ENCODE data around the gene SLC11A2.
"Not testable (repeated sequence)": the region's sequence is repeated elsewhere in the genome, so short reads cannot be mapped to it uniquely, and the experiment has no call there.

Gene SLC11A2

DNA sequence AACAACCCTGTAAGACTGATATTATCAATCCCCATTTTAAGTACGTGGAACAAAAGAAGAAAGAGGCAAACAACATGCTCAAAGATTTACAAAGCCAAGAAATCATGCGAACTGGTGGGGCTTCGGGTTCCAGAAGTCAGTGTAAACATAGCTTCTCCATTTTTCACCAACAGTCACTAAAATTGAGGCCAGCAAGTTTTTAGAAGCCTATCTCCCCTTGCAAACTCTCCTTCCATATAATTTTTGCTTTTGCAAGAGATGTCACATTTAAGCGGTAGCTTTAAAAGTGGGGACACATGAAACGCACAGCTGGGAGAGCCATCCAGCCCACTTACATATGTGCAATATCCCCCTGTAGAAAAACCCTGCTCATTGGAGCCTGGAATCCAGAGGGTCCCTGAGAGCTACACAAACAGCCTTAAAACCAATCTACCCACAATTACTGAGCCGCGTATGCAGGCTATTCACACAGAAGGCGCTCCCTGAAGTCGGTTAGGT, 797 bp downstream of the SLC11A2 start:
- DNase-seq (ENCODE audit: low read depth), result no peak

DNA sequence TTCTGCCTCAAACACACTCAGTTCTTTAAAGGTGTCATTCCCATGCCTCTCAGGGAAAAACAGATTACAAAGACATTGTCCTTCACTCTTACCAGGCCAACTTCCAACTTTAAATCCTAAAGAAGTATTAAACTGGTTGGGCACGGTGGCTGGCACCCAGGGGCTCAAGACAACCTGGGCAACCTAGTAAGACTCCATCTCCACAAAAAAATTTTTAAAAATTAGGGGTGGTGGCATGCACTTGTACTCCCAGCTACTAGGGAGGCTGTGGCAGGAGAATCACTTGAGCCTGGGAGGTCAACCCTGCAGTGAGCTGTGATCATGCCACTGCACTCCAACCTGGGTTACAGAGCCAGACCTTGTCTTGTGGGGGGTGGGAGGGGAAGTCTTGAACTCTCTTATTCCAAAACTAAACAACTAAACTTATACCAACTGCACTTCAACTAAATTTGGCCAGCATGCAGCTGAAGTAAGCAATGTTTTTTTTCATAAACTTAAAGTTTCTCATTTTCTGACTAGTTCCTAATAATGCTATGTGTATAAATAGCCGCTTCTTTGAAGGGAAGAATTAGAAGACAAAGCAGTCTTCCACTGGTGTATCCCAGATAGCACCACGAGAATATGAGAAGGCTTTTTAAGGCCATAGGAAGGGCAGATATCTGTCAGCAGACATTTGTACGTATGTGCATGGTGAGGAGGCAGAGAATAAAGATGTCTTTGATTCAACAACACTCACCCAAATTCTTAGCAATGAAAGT, 2.4 kb downstream of the SLC11A2 start:
- no peak for DNase-seq (ENCODE audit: low read depth)

DNA sequence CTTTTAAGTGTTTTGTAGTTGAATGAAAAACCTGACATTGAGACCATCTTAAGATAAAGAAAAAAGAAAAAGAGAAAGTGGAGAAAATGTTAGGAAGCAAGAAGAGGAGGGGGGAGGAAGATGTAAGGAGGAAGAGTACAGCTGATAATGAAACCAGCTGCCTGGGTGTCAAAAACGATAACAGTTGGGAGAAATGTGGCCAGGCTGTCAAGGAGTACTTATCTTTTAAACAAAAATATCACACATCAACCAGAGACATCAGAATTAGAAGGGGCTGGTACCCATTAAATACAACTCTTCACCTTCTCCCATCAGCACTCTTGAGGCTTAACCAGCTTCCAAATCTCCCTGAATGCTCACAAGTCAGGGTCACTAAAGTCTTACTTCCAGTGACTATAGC, 4.5 kb downstream of the SLC11A2 start:
- no peak for DNase-seq (ENCODE audit: low read depth)

DNA sequence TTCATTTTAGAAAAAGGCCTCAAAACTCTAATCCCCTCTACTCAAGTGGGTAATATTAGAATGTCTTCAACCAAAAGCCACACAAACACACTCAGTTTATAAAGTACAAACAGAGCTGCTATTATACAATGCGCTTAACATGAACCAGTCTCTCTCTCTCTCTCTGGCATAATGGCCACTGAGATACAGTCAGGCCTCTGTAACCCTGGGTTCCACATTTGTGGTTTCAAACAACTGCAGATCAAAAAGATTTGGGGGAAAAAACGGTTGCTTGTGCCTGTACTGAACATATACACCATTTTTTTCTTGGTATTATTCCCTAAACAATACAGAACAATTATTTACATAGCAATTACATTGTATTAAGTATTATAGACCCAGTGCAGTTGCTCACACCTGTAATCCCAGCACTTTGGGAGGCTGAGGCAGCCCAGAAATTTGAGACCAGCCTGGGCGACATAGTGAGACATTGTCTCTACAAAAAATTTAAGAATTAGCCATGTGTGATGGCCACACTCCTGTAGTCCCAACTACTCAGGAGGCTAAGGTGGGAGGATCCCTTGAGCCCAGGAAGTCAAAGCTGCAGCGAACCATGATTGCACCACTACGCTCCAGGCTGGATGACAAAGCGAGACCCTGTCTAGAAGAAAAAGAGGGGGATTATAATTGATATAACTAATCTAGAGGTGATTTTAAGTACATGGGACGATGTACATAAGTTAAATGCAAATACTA, 5.6 kb downstream of the SLC11A2 start:
- no peak for DNase-seq (ENCODE audit: low read depth)

DNA sequence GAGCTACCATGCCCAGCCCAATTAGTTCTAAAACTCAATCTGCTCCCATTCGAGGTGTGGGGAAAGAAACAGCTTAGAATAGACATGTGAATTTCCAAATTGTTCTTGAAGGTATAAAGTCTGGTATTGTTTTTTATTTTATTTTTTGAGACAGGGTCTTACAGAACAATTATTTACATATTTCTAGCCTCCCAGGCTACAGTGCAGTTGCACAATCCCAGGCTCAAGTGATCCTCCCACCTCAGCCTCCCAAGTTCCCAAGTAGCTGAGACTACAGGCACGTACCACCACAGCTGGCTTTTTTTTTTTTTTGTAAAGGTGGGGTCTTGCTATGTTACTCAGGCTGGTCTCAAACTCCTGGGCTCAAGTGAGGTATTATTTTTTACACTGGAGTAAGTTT, 6.3 kb downstream of the SLC11A2 start:
- no peak for DNase-seq (ENCODE audit: low read depth)

DNA sequence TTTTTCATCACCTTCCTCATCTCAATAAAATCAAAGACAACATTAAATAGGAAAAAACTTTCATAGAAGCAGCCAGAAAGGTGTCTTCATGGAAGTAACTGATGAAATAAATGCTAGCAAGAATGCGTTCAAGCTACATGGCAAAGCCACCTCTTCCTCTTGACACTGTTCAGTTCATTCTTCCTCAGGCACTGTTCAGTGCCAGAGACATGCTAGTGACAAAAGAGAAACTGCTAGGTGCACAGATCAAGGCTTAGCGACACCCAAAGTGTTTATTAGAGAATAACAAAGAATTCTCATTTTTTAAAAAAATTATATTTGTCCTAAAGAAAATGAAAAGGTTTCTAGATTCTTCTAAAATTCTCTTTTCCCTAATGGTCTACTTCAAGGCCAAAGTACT, 7.2 kb downstream of the SLC11A2 start:
- no peak for DNase-seq (ENCODE audit: low read depth)

DNA sequence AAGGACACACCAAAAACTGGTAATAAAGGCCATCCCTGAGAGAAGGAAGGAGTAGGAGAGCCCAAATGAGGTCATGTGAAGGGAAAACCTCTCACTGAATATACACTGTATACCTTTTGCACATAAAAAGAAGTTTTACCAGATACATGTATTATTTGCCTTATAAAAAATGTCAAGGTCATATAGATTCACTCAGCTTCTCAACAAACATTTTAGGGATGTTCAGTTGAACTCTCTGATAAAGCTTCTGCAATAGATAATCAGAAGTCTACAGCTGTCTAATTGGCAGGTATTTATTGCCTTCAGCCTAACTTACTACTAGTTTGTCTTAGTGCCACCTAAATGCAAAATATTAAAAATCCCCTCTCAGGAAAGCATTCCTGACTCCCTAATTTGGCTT, 8.7 kb downstream of the SLC11A2 start:
- DNase-seq (ENCODE audit: low read depth), result no peak

DNA sequence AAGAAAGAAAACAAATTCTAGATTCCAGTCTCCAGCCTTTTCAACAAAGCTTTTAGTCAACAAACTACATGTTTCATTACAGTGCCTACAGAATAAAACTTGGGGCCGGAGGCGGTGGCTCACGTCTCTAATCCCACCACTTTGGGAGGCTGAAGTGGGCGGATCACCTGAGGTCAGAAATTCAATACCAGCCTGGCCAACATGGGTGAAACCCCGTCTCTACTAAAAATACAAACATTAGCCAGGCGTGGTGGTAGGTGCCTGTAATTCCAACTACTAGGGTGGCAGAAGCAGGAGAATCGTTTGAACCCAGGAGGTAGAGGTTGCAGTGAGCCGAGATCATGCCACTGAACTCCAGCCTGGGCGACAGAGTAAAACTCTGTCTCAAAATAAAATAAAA, 11.7 kb downstream of the SLC11A2 start:
- DNase-seq (ENCODE audit: low read depth), result not testable (repeated sequence)

DNA sequence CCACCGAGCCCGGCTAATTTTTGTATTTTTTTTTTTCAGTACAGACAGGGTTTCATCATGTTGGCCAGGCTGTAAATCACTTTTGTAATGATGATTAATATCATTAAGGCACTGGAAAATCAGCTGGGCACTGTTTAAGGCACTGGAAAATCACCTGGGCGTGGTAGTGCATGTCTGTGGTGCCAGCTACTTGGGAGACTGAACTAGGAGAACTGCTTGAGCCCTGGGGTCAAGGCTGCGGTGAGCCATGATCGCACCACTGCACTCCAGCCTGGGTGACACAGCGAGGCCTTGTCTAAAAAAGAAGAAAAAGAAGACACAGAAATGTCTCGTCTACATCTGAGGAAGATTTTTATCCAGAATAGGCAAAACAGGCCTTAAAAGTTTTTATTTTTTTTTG, 12.7 kb downstream of the SLC11A2 start:
- DNase-seq (ENCODE audit: low read depth), result no peak

DNA sequence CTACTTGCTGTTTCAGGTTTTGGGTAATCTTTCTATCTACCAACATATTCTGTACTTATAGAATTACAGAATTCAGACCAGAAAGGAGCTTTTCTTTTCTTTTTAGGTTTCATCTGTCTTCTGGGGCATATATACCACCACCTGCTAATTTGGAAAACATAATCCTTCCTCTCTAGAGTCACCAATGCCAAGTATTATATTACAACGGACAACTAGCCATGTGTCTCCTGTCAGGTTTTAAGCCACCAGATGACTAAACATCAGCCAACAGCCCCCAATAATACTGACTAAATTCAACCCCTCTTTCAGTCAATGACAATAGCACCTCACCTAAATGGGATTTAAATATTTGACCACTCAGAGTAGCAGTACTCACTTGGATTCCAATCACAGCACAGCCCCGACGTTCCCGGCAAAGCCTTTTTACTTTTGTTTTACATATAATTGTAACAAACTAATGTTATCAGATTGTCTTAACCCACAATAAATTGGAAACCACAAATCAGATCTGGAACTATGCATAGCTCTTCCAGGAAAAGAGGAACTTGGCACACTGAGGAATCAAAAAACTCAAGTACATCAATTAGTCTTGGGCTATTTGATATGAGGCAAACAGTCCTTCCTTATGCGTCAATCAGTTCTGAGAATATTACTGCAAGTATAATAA, 13.5 kb downstream of the SLC11A2 start:
- DNase-seq (ENCODE audit: low read depth), result no peak

DNA sequence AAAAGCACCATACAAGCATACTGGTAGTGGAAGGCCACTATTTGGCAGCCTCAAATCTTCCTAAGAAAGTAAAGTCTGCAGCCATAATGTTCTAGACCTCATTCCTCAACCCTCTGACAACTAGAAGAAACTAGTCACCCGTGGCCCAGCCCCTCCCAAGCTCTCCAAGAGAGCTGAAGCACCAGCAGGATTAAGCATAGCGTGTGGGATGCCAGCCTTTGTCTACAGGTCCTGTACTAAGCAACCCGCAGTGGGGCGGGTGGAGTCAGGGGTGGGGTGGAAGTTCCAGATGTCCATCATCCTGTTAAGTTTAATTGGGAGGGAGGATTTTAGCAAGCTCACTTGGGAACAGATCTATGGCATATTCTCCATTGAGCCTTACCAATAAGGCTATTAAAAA, 14.2 kb downstream of the SLC11A2 start:
- DNase-seq (ENCODE audit: low read depth), result no peak

DNA sequence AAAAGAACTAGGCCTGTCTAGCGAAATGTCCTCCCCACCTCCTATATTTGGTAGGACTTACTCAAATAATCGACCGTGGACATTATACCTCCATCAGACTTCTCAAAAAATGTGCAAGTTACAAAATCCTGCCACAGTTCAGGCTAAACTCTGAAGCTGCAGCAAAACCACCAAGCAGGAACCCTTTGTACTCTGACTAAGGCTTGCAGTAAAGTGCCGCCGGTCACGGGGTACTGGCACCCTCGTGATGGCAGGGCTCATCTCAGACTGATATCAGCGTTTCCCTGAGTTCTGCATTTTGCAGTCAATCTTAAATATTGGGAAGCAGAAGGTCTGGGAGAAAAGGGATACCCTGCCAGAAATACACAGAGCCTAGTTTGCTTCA, 17.1 kb downstream of the SLC11A2 start:
- DNase-seq (ENCODE audit: low read depth), result no peak

DNA sequence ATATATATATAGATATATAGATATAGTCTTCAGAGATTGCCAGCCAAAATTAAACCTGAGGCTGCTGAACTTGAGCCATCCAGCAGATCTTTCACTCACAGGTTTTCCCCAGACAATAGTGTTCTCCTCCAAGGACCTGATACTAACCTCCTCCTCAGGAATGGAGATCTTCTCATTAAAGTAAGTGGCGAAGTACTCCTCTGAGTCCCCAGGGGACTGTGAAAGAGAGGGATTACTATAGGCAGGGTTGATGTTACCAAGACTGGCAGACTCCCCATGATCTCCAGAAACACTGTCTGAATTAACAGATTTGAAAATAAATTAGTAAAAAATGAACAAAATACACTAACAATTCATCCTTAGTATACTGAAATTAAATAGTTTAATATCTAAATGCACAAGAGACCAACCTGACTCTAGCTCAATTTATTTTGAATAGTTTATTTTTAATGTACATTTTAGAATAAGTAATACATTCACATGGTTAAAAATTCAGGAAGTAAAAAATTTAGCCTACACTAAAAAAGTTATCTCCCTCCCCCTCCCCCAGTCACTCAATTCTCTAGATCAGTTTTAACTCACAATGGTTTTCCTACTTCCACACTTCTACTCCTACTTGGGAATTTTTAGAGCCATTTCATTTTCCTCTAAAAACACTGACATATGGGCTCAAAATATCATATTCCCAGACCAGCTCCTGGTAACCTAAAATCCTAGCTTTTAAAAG, 17.7 kb downstream of the SLC11A2 start:
- DNase-seq (ENCODE audit: low read depth), result no peak

DNA sequence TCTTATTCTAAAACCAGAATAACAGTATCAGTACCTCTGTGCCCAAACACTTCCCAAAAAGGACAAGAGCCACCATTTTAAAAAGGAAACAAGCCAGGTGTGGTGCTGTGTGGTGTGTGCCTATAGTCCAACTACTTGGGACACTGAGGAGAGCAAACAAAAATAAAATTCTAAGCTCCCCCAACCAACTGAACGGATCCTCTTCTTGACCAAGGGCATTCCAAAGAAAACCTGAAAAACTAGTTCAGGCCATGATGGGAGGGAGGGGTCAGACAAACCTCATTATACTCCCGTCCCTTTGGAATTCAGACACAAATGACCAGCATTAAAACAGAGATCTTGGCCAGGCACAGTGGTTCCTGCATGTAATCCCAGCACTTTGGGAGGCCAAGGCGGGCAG, 20.5 kb downstream of the SLC11A2 start:
- no peak for DNase-seq (ENCODE audit: low read depth)

DNA sequence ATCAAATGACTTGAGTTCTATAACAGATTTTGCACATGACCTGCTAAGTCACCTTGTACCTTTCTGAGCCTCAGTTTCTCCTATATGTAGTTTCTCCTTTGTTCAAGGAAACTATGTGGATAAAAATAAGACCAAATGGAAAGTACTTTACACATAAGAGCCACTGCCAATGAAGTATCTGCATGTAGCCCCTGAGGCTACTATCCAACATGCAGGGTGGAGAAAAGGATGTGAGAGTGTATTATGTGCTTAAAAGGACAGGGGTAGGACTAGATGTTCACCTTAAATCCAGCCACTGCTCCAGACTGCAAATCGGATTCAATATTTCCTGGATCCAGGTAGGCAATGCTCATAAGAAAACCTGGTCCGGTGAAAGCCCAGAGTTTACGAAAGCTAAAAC, 21.2 kb downstream of the SLC11A2 start:
- no peak for DNase-seq (ENCODE audit: low read depth)

DNA sequence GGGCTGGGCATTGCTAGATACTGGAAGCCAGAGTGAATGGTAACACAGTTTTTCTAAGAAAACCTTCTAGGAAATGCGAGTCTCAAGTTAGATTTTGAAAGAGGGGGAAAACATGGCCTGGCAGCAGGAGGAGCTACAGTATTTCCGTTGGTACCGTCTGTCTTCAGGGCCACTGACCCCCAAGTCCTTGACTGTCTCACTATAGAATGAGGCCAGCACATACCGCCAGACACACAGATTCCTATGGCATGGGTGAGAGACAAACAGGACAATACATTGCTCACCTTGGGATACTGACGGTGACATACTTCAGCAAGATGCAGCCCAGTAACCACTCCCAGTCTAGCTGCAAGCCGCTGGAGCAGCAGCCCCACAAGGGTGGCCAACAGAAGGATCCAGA, 21.7 kb downstream of the SLC11A2 start:
- no peak for DNase-seq (ENCODE audit: low read depth)

DNA sequence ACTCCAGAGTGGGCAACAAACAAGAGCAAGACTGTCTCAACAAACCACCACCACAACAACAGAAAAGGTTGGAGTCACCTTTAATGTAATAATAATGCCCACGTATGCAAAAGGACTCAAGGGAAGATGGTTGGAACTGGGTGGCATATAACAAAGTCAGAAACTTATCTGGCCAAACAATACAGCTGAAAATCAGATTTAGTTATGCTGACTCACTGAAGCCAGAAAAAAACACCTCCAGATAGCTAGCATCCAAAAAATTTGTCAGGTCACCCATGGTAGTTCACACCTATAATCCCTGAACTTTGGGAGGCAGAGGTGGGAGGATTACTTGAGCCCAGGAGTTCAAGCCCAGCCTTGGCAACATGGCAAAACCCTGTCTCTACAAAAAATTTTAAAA, 24.4 kb downstream of the SLC11A2 start:
- DNase-seq (ENCODE audit: low read depth), result no peak

DNA sequence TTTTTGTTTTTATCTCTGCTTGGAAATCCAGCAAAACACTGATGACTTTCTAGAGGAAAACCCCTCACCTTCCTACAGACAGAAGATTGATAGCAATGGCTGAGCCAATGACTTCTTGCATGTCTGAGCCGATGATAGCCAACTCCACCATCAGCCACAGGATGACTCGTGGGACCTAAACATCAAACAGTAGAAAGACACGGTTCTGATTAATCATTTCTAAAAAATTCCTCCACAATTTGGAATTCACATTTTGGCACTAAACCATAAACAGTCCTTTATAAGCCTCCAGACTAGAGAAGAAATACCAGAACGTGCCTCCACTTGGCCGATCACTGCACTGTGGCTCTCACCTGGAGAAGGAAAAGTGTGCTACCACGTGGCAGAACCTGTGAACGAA, 25.9 kb downstream of the SLC11A2 start:
- DNase-seq (ENCODE audit: low read depth), result peak; percentile 42

DNA sequence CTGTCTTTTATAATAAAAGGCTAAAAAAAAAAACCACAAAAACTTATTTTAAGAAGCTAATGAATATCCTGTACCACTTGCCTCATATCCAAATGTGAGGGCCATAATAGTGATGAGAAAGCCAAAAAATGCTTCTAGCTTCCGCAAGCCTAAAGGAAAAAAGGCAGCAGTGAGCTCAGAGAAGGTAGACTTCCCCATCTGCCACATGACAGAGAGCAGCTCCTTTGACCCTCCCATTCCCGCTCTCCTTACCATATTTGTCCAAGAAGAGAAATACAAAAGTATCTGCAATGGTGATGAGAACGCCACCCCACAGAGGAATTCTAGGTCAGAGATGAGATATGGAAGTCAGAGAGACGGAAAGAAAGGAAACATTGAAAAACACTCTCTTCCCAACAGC, 27.1 kb downstream of the SLC11A2 start:
- no peak for DNase-seq (ENCODE audit: low read depth)

DNA sequence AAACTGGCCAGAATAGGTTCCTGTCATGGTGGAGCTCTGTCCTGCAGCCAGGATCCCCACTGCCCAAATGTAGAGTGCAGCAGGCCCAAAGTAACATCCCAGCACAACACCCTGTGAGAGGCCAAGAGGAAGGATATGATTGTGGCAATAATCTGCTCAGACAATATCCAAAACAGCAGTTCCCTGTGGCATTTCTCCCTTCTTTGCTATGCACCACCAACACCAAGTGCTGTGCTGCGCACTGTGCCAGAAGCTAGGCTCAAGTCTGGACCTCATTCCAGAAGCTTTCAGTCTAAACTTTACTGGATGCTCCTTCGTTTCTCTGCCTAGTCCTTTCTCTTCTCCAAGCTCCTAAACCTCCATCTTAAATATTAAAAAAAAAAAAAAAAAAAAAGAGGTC, 33.4 kb downstream of the SLC11A2 start:
- no peak for DNase-seq (ENCODE audit: low read depth)

DNA sequence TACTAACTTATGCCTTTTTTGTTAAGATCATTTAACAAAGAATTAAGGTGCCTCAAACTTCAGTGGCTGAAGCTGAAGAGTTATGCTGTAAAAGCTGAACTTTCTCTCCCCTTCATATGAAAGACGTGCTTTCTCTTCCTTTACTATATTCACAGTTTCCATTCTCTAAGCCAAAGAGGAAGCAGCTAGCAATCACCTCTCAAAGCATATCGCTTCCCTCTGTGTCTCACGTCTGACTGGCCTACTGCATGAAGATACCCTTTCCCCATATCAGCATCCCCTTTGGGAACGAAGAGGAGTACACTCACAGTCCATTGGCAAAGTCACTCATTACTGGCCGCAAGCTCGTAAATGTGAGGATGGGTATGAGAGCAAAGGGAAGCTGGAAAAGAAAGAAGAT, 34.9 kb downstream of the SLC11A2 start:
- no peak for DNase-seq (ENCODE audit: low read depth)

DNA sequence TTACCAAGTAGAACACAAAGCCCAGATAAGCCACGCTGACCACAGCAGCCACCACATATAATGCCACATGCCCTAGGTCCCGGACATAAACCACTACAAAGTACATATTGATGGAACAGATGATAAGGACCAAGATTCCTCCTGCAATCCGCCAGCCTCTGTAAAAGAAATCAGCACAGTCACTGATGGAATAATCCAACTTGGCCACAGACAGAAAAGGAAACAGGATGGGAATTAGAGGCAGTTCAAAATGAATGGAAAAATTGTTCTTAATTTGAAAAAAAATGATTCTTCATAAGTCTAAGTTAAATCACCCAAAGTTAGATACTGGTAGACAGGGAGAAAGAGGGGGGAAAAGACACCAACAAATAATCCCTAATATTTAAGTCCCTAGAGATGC, 35.4 kb downstream of the SLC11A2 start:
- no peak for DNase-seq (ENCODE audit: low read depth)
